H1 (cell line): ENCODE measurements around the gene ANKRD40CL. TPM values are rescaled to one million over a fixed set of nuclear protein-coding genes. Genes with fewer than 3 reads are reported as not detected.

ENCODE experiments used
- CTCF ChIA-PET: fragments of 300-600 bp; sonication (Branson Sonifier 250); formaldehyde crosslinking; loops from one replicate; lab custom pipeline; 2021; ENCODE audit not compliant: partially characterized antibody; lab: Charles Lee
- POLR2A ChIA-PET: fragments of 300-600 bp; sonication (Branson Sonifier 250); formaldehyde crosslinking; loops from one replicate; lab custom pipeline; 2021; ENCODE audit warnings: inconsistent platforms; ENCODE audit not compliant: partially characterized antibody; lab: Charles Lee
- DNase-seq, 2 experiments: peaks; one replicate each; pipeline versions ENCODE4 v3.0.0 to v3.0.0-alpha.2; 2010 to 2022; ENCODE audit warnings: low spot score in 2 of 2, low read depth in 1 of 2, mixed read lengths in 1 of 2
- FAIRE-seq: peaks from 2 replicates; lab custom pipeline; 2011; peaks lifted over from hg19 to GRCh38; lab: Jason Lieb, UNC
- H2AFZ ChIP-seq: 2 replicates; pipeline ENCODE4 v1.8.1; 2012; ENCODE audit warnings: low read length, inconsistent platforms
- H2AK5ac ChIP-seq: 2 replicates; pipeline ENCODE4 v1.6.1; 2013; ENCODE audit warnings: low read depth, low read length
- H2BK120ac ChIP-seq: replicated peaks from 2 replicates; pipeline ENCODE3; 2013; ENCODE audit warnings: low read depth, low read length, inconsistent platforms
- H2BK12ac ChIP-seq: 2 replicates; pipeline ENCODE4 v1.6.1; 2013; ENCODE audit warnings: low read depth, low read length
- H2BK15ac ChIP-seq: 2 replicates; pipeline ENCODE4 v1.6.1; 2013; ENCODE audit warnings: low read length
- H2BK20ac ChIP-seq: 2 replicates; pipeline ENCODE4 v1.6.1; 2013; ENCODE audit warnings: low read length
- H2BK5ac ChIP-seq: 2 replicates; pipeline ENCODE4 v1.6.1; 2013; ENCODE audit warnings: low read depth, low read length
- H3K14ac ChIP-seq: 2 replicates; pipeline ENCODE4 v1.6.1; 2013; ENCODE audit warnings: inconsistent platforms; ENCODE audit not compliant: insufficient read length
- H3K18ac ChIP-seq: 2 replicates; pipeline ENCODE4 v1.6.1; 2013; ENCODE audit warnings: low read length; ENCODE audit errors: extremely low read depth
- H3K23ac ChIP-seq: 2 replicates; pipeline ENCODE4 v1.6.1; 2013; ENCODE audit warnings: inconsistent platforms; ENCODE audit not compliant: insufficient read length
- H3K23me2 ChIP-seq: 2 replicates; pipeline ENCODE4 v1.6.1; 2013; ENCODE audit warnings: low read depth, low read length
- H3K27ac ChIP-seq: 2 replicates; pipeline ENCODE4 v1.6.1; 2011; ENCODE audit warnings: low read depth, low read length, inconsistent platforms
- H3K27me3 ChIP-seq, 4 experiments: replicated peaks in 1 of 4; 1 replicate in 1 of 4; 2 replicates in 3 of 4; pipeline versions ENCODE4 v1.6.1 to v1.8.1; 2011 to 2013; ENCODE audit warnings: low read length in 3 of 4, mild to moderate bottlenecking in 3 of 4, inconsistent platforms in 2 of 4, mixed read lengths in 2 of 4, moderate library complexity in 1 of 4; ENCODE audit not compliant: control insufficient read depth in 3 of 4, insufficient read depth in 3 of 4; ENCODE audit errors: extremely low read depth in 1 of 4
- H3K36me3 ChIP-seq, 4 experiments: 2 replicates each; pipeline versions ENCODE4 v1.6.1 to v1.8.1; 2011 to 2013; ENCODE audit warnings: mild to moderate bottlenecking in 4 of 4, low read length in 3 of 4, moderate library complexity in 2 of 4, control low read depth in 1 of 4, inconsistent platforms in 1 of 4; ENCODE audit not compliant: insufficient read depth in 4 of 4, control insufficient read depth in 2 of 4
- H3K4ac ChIP-seq: replicated peaks from 2 replicates; pipeline ENCODE3; 2013; ENCODE audit warnings: low read length, low read depth, mixed read lengths, inconsistent platforms; ENCODE audit not compliant: insufficient read length
- H3K4me1 ChIP-seq, 4 experiments: replicated peaks in 1 of 4; 1 replicate in 1 of 4; 2 replicates in 3 of 4; pipeline versions ENCODE4 v1.6.1 to v1.8.1; 2011 to 2013; ENCODE audit warnings: low read length in 3 of 4, inconsistent platforms in 2 of 4, mixed read lengths in 1 of 4; ENCODE audit not compliant: insufficient read depth in 4 of 4, control insufficient read depth in 3 of 4
- H3K4me2 ChIP-seq, 2 experiments: 2 replicates each; pipeline versions ENCODE4 v1.6.1 to v1.8.1; 2011 to 2013; ENCODE audit warnings: low read depth in 2 of 2, low read length in 2 of 2, control low read depth in 1 of 2, inconsistent platforms in 1 of 2, mild to moderate bottlenecking in 1 of 2; ENCODE audit not compliant: insufficient read depth in 1 of 2
- H3K4me3 ChIP-seq, 4 experiments: fragments of 200-600, 300-600 bp in 1 of 4; sonication (generic), shearing (Covaris generic), sonication (Bioruptor Twin) in 1 of 4; 2 replicates each; pipeline versions ENCODE4 v1.5.1 to v1.8.1; 2011 to 2016; ENCODE audit warnings: low read length in 4 of 4, low read depth in 3 of 4, control low read depth in 2 of 4, inconsistent platforms in 2 of 4, mild to moderate bottlenecking in 2 of 4, mixed read lengths in 1 of 4, moderate library complexity in 1 of 4; ENCODE audit not compliant: insufficient read depth in 2 of 4; ENCODE audit errors: extremely low read depth in 1 of 4
- H3K56ac ChIP-seq: replicated peaks from 2 replicates; pipeline ENCODE3; 2013; ENCODE audit warnings: low read depth, mild to moderate bottlenecking, mixed read lengths, low read length, inconsistent platforms; ENCODE audit not compliant: insufficient read length
- H3K79me1 ChIP-seq: 2 replicates; pipeline ENCODE4 v1.6.1; 2013; ENCODE audit warnings: low read depth, low read length, control low read depth
- H3K79me2 ChIP-seq, 2 experiments: 2 replicates each; pipeline versions ENCODE4 v1.6.1 to v1.8.1; 2012 to 2013; ENCODE audit warnings: low read length in 2 of 2, mild to moderate bottlenecking in 2 of 2, inconsistent platforms in 1 of 2; ENCODE audit not compliant: insufficient read depth in 2 of 2, control insufficient read depth in 1 of 2
- H3K9ac ChIP-seq, 4 experiments: replicated peaks in 1 of 4; 1 replicate in 1 of 4; 2 replicates in 3 of 4; pipeline versions ENCODE4 v1.6.1 to v1.8.1; 2011 to 2013; ENCODE audit warnings: low read depth in 3 of 4, low read length in 3 of 4, control low read depth in 2 of 4, mild to moderate bottlenecking in 2 of 4, moderate library complexity in 2 of 4, inconsistent platforms in 1 of 4; ENCODE audit errors: extremely low read depth in 1 of 4
- H3K9me3 ChIP-seq, 2 experiments: 2 replicates each; pipeline versions ENCODE4 v1.6.1 to v1.8.1; 2012 to 2013; ENCODE audit warnings: mild to moderate bottlenecking in 2 of 2, moderate library complexity in 2 of 2, control low read depth in 1 of 2, inconsistent platforms in 1 of 2, low read depth in 1 of 2, low read length in 1 of 2, mixed read lengths in 1 of 2; ENCODE audit not compliant: insufficient read depth in 2 of 2
- H4K20me1 ChIP-seq, 2 experiments: replicated peaks in 1 of 2; 2 replicates each; pipeline versions ENCODE3 to v1.8.1; 2011 to 2013; ENCODE audit warnings: inconsistent platforms in 2 of 2, low read length in 2 of 2, mild to moderate bottlenecking in 1 of 2; ENCODE audit not compliant: insufficient read depth in 2 of 2, control insufficient read depth in 1 of 2
- H4K5ac ChIP-seq: 2 replicates; pipeline ENCODE4 v1.6.1; 2013; ENCODE audit warnings: low read length, low read depth, mixed read lengths, inconsistent platforms; ENCODE audit not compliant: insufficient read length
- H4K8ac ChIP-seq: 2 replicates; pipeline ENCODE4 v1.8.0; 2013; ENCODE audit warnings: mild to moderate bottlenecking, moderate library complexity, low read length, inconsistent platforms; ENCODE audit not compliant: insufficient read depth; ENCODE audit errors: extremely low read depth
- H4K91ac ChIP-seq: replicated peaks from 2 replicates; pipeline ENCODE3; 2013; ENCODE audit warnings: low read length, mixed read lengths, inconsistent platforms; ENCODE audit not compliant: insufficient read length
- BCL11A ChIP-seq, 2 experiments: IDR thresholded peaks; one replicate each; pipeline ENCODE4 v1.6.1; 2011; ENCODE audit warnings: low read depth in 2 of 2, low read length in 2 of 2, mild to moderate bottlenecking in 2 of 2
- CHD1 ChIP-seq: IDR thresholded peaks from 2 replicates; pipeline ENCODE4 v1.6.1; 2012; ENCODE audit warnings: low read depth, low read length, improper control_type of control experiment
- GTF2F1 ChIP-seq: IDR thresholded peaks from 2 replicates; pipeline ENCODE4 v1.6.1; 2012; ENCODE audit warnings: low read depth, low read length, improper control_type of control experiment, borderline replicate concordance
- RBBP5 ChIP-seq: IDR thresholded peaks from 2 replicates; pipeline ENCODE4 v1.7.1; 2012; ENCODE audit warnings: low read depth, mild to moderate bottlenecking, inconsistent platforms, low read length, moderate library complexity, borderline replicate concordance
- RNF2 ChIP-seq: fragments of 200-900, 300-1000 bp; sonication (generic); IDR thresholded peaks from 2 replicates; pipeline ENCODE4 v1.7.1; 2016; ENCODE audit warnings: borderline replicate concordance, low read depth, mild to moderate bottlenecking, antibody characterized with exemption, low read length; ENCODE audit not compliant: poor library complexity, severe bottlenecking; ENCODE audit errors: missing control alignments
- SIX5 ChIP-seq: IDR thresholded peaks from 2 replicates; pipeline ENCODE4 v1.6.1; 2011; ENCODE audit warnings: mild to moderate bottlenecking, low read depth, low read length
- SP4 ChIP-seq: IDR thresholded peaks from 2 replicates; pipeline ENCODE4 v1.6.1; 2012; ENCODE audit warnings: low read length, inconsistent platforms
- WGBS, 2 experiments: shearing (Covaris generic) in 1 of 2; methylation state at CpG; one replicate each; pipeline versions ENCODE4 v1.1.6 to v1.1.7; 2013 to 2015; ENCODE audit warnings: low lambda C conversion rate in 2 of 2, mixed read lengths in 2 of 2, inconsistent platforms in 1 of 2, low coverage in 1 of 2, missing lambda C conversion rate in 1 of 2; ENCODE audit not compliant: insufficient replicate concordance in 2 of 2, insufficient coverage in 1 of 2, insufficient read length in 1 of 2; ENCODE audit errors: extremely low coverage in 1 of 2, missing lambda C conversion rate in 1 of 2; 5-methylcytosine and 5-hydroxymethylcytosine counted together
- polyA plus RNA-seq, 7 experiments: library from polyadenylated mRNA; depleted of rRNA in 3 of 7; stranded (reverse) in 5 of 7; unstranded in 2 of 7; fragments of >200 nt in 5 of 7; fragments of 200-250 nt in 2 of 7; gene quantifications; 1 replicate in 5 of 7; 2 replicates in 1 of 7; 4 replicates in 1 of 7; pipeline versions ENCODE4 v1.2.1 to v1.2.3, GENCODE V29; 2011 to 2013; ENCODE audit warnings: missing spikeins in 2 of 7, mixed read lengths in 2 of 7
- total RNA-seq: library from RNA; stranded (reverse); fragmentation: NEBNext Ultra II Directional; extraction: Animal tissue kit (Norgen Biotek cat#: 25700); gene quantifications from 2 replicates; pipeline ENCODE4 v1.2.1, GENCODE V29; 2021

ANKRD40CL gene
- total and polyA plus RNA-seq, 2 of the 8 experiments (the other 6 are each of a cell fraction or from before 2014, with no cell fraction given) = not detected

- no peak overlapping the region for H2BK20ac ChIP-seq
- TF ChIP-seq SP4 = no peak
- TF ChIP-seq CHD1 = no peak
- no peak for TF ChIP-seq GTF2F1
- TF ChIP-seq RBBP5 = no peak
- no peak for TF ChIP-seq RNF2
- TF ChIP-seq SIX5 = no peak
- TF ChIP-seq BCL11A (IDR thresholded peaks at IDR 0.05; ENCODE audit: low read depth in 2 of 2, low read length in 2 of 2) = no peak
- no peak overlapping the region for H4K8ac ChIP-seq
- H2AK5ac ChIP-seq = no peak overlapping the region
- no peak overlapping the region for H3K27ac ChIP-seq
- H3K79me2 ChIP-seq = no peaks in the 10 kb centered on the region
- no peaks in the 10 kb centered on the region for H3K4me1 ChIP-seq
- H2BK5ac ChIP-seq = no peak overlapping the region
- no peak overlapping the region for H3K4me2 ChIP-seq
- no peak for FAIRE-seq
- H3K36me3 ChIP-seq = no peaks in the 10 kb centered on the region
- ChIA-PET CTCF (interaction anchor here (0.6 to 4.0 kb wide), 7 partner anchors 18 to 98 kb away, joined by 3 to 17 read pairs (median 3); no protein-coding TSS in a partner anchor), POLR2A (interaction anchor here (0.5 kb wide), 1 partner anchor 363 kb away, joined by 3 read pairs; no protein-coding TSS in a partner anchor)
- H3K23me2 ChIP-seq = no peaks in the 10 kb centered on the region
- H2BK15ac ChIP-seq = no peak overlapping the region
- no peak overlapping the region for H2BK120ac ChIP-seq
- no peaks in the 10 kb centered on the region for H3K9me3 ChIP-seq
- H2BK12ac ChIP-seq = 0 out of 2 replicates have a peak overlapping the region, but pooled peaks have one; percentile 17
- no peak for DNase-seq
- no peak overlapping the region for H3K23ac ChIP-seq
- WGBS, 2 experiments = 87% methylated on average over 9 of the region's 9 CpGs; no CpG with 5 or more reads in 1 of the 2 experiments
- H3K4ac ChIP-seq = no peak overlapping the region
- no peak overlapping the region for H3K18ac ChIP-seq
- no peak overlapping the region for H3K4me3 ChIP-seq
- H3K14ac ChIP-seq = no peak overlapping the region
- H3K79me1 ChIP-seq = no peaks in the 10 kb centered on the region
- H3K27me3 ChIP-seq = no peaks in the 10 kb centered on the region
- no peak overlapping the region for H3K56ac ChIP-seq
- H4K91ac ChIP-seq = no peak overlapping the region
- H3K9ac ChIP-seq = no peak overlapping the region
- H4K20me1 ChIP-seq = no peaks in the 10 kb centered on the region
- H4K5ac ChIP-seq = no peak overlapping the region
- peak overlapping the region; percentile 64; the same call in 1 of the 2 replicates for H2AFZ ChIP-seq
Measured at GRCh38 chr17:50765454-50766221, 1.7 kb downstream of the ANKRD40CL start.
